Measurements from ENCODE around the gene TRAPPC13.
A peak's percentile ranks its signal among the peaks of the same experiment; 100 is the strongest.
"Not testable (repeated sequence)": the region's sequence is repeated elsewhere in the genome, so short reads cannot be mapped to it uniquely, and the experiment has no call there.

The TRAPPC13 gene, protein sequence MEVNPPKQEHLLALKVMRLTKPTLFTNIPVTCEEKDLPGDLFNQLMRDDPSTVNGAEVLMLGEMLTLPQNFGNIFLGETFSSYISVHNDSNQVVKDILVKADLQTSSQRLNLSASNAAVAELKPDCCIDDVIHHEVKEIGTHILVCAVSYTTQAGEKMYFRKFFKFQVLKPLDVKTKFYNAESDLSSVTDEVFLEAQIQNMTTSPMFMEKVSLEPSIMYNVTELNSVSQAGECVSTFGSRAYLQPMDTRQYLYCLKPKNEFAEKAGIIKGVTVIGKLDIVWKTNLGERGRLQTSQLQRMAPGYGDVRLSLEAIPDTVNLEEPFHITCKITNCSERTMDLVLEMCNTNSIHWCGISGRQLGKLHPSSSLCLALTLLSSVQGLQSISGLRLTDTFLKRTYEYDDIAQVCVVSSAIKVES

DNA sequence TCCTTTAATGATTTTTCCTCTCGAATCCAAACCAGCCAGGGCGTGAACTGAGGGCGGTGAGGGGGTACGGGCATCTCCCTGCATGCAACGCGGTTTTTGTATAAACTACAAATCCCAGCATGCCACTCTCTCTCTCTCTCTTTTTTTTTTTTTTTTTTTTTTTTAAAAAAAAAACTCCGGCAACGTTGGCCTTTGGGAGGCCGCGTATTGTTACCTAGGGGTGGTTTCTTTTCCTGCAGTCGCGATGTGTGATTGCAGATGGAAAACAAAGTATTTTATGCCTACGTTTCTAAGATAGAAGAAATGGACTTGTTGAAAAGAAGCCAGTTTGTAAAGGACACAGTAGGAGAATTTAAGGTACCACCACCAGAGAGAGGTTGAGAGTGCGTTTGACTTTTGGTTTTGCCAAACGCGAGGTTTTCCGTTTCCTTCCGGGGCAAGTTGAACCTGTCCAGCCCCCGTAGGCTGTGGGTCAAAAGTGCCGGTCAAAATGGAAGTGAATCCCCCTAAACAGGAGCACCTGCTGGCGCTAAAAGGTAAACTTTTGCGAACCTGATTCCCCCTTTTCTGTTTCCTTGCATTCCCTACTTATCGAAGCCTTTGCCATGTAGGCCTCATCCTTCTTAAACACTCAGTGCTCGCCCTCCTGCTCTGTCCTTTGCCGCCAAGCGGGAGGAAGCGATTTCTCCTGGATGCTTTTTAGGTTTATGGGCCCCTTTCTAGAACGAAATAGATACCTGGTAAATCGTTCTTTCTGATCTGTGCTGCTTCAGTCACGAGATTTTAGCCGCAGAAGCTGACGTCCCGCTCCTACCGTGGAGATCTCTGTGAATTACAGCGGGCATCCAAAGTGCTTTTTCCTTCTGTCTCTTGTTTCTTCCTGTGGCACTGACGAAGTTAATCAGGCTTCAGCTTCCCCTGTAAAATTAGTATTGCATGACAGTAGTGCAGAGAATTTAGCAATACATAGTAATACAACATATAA lies at the start of gene TRAPPC13, which contains the start of gene SHLD3:
TSS of gene TRAPPC13 (plus strand) at position 457 of the 985 bp plus-strand sequence. CDS start at position 491, 34 bp downstream.
TSS of gene SHLD3 (plus strand) at position 457 of the 985 bp plus-strand sequence. CDS start 4,561 bp downstream, outside the sequence.
- peak; percentile 86 to 91 for DNase-seq

DNA sequence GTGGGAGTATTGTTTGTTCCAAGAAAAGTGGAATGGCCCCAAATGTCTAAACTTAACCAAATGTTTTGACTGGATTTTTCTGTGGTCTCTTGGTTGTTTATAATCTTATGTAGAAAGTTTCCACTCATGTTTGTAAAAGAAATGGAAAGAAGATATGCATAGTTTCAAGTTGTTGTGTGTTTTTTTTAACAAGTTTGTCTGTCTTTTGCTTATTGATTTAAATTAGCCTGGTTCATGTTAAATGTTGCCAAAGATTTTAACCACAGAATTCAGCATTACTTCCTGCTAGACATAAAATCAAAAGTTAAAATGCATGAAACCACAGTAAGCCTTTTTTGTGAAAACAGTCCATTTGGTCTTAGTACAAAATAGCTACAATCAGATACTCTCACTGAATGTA lies 47.7 kb upstream of the TRAPPC13 start:
- no peak for DNase-seq

DNA sequence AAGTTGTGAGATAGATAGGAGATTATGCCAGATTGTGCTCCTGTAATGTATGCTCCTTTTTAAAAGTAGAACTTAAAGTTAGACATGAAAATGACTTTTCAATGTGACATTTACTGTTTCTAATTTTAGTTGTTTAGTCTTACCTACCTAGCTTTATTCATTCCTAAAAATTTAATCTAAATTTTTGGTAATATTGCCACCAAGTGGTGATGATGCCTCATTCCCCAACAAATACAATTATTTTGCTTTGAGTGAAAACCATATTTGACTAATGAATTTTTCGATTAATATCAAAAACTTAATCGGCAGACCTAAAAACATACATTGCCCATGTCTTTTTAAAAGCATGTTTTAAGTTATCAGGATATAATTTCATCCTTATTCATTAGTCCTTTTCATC lies 36.1 kb upstream of the TRAPPC13 start:
- no peak for DNase-seq

DNA sequence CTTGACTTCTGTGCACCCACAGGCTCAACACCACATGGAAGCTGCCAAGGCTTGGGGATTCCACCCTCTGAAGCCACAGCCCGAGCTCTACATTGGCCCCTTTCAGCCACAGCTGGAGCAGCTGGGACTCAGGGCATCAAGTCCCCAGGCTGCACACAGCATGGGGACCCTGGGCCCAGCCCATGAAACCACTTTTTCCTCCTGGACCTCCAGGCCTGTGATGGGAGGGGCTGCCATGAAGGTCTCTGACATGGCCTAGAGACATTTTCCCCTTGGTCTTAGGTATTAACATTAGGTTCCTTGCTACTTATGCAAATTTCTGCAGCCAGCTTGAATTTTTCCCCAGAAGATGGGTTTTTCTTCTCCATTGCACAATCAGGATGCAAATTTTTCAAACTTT lies 23.1 kb upstream of the TRAPPC13 start:
- DNase-seq, result not testable (repeated sequence)

DNA sequence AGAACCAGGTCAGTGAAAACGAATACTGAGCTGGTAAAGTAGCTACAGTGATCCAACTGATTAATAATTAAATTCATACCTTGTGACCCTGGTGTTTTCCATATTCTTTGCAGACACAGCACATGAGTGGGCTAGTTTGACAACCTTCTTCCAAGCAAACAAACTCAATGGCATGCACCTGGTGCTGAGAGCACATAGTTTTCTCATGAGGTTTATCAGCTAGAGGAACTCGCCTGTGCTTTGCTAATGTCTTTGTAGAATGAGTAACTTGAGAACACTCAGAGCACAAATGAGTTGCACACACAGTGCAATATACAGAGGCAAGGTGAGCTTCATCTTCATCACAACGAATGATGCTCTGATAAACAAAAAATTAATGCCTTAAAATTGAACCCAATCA lies 13.3 kb upstream of the TRAPPC13 start:
- no peak for DNase-seq

DNA sequence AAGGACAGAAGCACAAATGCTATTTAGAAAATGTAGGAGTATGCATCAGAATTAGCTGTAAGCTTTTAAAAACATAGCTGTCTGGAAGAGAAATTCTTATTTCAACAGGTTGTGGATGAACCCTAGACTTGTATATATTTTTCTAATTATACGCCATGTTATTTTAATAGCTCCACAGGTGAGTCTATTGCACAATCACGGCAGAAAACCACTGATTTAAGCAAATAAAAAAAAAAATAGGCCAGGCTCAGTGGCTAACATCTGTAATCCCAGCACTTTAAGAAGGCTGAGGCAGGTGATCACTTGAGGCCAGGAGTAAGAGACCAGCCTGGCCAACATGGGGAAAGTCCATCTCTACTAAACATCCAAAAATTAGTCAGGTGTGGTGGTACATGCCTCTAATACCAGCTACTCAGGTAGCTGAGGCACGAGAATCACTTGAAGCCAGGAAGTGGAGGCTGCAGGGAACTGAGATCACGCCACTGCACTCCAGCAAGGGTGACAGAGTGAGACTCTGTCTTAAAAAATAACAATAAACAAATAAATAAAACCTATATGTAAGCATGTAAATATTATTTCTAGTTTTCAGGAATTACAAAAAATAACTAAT lies 12.4 kb upstream of the TRAPPC13 start:
- no peak for DNase-seq

DNA sequence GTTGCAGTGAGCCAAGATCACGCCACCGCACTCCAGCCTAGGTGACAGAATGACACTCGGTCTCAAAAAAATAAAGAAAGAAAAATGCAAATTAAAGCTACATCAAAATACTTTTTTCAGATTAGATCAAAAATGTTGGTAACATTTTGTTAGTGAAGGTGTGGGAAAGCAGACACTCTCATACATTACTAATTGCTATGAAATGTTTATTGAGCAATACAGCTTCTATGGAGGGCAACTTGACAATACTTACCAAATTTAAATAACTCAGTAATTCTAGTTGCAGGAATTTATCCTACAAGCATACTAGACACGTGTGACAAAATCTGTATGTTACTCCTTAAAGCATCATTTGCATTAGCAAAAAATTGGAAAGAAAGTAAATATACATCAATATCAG lies 4.8 kb upstream of the TRAPPC13 start:
- DNase-seq, result no peak

DNA sequence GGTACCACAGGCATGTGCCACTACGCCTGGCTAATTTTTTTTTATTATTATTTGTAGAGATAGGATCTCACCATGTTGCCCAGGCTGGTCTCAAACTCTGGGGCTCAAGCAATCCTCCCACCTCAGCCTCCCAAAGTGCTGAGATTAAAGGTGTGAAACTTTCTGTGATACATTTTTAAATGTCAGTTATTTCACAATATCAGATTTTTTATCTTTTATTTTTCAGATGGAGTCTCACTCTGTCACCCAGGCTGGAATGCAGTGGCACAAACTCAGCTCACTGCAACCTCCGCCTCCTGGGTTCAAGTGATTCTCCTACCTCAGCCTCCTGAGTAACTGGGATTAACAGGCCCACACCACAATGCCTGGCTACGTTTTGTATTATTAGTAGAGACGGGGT lies 2.9 kb upstream of the TRAPPC13 start:
- not testable (repeated sequence) for DNase-seq

DNA sequence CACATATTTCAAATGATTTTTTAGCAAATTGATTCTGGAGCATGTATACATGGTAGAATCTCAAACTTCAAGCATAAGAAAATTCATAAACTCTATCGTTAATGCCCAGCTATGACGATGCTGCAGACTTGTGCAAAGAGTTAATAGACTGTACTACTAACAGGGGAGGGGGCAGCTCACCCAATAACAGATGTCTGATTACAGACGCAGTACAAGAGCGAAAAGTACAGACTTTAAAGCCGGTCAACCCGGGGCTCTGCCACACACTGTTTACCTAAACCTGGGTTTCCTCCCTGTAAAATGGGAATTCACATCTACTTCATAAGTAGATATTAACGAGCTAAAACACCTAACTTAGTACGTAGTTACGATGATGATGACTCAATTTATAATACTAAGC lies 1.3 kb upstream of the TRAPPC13 start:
- DNase-seq, result peak in 1 of 2 experiments; percentile 27

DNA sequence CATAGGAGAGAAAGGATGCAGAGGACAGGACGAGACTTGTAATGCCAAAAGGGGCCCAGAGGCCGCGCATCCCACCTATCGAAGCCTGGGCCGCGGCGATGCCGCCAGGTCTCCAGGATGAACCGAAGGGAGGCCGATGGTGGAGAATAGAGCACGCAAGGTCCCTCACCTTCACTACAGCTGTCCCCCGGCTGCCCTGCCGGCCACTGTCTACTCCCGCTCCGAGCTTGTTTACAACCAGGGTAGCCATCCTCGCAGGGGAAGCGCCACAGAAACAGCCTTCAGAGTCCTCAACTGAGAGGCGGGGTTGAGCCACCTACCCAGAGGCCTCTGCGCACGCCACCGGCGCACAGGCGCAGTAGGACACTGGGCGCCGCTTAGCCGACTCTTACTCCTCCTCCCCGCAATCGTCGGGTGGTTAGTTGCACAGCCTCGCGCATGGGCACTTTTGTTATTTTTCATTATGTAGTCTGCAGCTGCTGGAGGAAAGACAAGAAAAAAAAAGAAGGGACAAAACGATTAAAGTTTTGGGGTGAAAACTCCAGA lies 729 bp upstream of the TRAPPC13 start, which contains the start of gene TRIM23:
TSS of gene TRIM23 (minus strand) at position 309 of the 546 bp plus-strand sequence. CDS start at position 250, 59 bp downstream.
- DNase-seq, result peak; percentile 88 to 91

DNA sequence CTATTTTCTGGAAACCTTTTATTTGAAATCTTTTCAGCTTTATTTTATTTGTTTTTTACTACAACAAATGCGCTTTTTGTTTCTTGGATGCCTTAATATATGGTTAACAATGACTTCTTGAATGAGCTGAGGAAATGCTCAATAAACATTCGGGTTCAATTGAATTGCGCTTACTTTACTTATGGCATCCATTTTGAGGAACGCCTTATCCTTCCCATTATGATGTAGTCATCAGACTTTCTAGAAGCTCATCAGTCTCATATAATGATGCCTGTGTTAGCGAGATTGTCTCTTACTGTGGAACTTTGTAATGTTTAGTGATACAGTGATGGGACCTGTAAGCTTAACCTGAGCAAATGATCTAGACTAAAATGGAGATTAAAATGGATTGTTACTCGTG lies 916 bp downstream of the TRAPPC13 start:
- DNase-seq, result no peak

DNA sequence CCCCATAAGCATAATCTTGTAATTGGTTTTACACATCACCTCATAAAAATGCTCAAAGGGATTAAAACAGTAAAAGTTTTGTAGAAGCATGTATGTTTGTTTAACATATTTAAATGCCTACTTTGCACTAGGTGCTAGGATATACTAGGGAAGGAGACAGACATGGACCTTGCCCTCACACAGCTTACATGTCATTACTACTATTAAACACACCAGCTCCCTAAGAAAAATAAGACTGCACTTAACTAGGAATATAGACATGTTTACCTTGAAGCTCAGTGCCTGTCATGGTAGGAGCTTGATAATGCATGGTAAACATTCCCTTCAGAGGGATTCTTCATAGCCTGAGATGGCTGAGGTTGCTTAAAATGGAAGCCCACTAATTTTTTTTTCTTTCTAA lies 6.2 kb downstream of the TRAPPC13 start:
- no peak for DNase-seq

DNA sequence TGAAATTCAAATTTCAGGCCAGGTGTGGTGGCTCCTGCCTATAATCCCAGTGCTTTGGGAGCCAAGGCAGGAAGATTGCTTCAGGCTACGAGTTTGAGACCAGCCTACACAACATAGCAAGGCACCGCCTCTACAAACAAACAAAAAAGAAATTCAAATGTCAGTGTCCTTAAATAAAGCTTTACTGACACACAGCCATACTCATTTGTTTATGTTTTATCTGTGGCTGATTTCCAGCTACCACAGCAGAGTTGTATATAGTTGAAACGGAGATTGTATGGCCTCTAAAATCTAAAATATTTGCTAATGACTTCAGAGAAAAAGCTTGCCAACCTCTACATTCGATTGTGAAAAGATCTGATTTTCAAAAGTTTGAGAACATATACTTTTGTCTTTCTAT lies 15.4 kb downstream of the TRAPPC13 start:
- DNase-seq, result no peak

DNA sequence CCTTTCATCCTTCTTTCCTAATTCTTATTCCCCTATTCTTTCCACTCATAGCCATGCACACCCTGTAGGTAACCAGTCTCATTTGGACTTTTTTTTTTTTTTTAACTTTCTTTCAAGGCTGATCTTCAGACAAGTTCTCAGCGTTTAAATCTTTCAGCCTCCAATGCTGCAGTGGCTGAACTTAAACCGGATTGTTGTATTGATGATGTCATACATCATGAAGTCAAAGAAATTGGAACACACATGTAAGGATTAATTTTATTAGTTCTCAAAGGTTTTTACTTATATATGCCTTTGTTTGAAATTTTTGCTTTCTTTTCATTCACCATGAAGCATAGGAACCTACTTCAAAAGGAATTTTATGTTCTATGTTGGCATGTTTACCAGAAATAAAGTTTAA lies 22.1 kb downstream of the TRAPPC13 start:
- no peak for DNase-seq

DNA sequence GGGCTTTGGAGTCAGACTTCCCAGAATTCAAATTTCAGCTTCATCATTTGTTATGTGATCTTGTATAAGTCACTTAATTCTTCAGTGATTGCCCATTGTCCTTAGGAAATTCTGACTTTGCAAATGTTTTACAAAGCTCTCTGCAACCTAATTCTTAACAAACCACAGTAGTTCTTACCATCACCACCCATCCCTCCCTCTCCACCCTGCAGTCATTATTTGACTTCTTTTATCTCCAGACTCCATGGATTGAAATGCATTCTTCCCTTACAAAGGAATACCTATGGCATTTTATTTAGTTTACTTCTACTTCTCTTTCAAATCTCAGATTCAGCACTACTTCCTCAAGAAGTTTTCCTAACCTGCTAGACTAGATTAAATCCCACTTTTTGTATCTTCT lies 23.1 kb downstream of the TRAPPC13 start:
- DNase-seq, result no peak

DNA sequence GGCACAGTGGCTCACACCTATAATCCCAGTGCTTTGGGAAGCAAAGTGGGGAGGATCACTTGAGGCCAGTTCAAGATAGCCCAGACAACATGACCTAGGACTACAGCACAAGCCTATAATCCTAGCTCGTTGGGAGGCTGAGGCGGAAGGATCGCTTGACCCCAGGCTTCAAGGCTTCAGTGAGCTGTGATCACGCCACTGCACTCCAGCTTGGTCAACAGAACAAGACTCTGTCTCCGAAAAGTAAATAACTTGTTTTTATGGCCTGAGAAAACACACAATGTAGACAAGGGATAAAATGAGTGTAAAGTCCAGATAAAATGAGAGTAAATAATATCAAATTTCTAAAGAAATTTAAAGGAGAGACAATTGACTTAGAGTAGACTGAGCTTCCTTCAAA lies 26.3 kb downstream of the TRAPPC13 start:
- DNase-seq, result no peak

DNA sequence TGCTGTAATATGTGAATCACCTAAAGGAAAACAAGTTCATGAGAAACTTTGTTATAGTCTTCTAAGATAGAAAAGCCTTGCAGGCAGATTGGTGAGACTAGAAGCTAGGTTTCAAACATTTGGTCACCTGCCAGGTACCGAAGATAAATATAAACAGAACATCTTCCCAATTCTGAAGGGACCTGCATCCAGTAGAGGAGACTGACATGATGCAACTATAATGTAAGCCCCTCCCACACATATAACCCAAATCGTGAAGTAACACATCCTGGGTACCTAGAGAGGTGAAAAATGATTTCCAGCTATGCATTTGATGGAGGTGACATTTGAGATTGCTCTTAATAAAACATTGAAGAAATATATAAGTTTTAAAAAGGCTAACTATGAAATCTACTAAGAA lies 29.9 kb downstream of the TRAPPC13 start:
- DNase-seq, result no peak

DNA sequence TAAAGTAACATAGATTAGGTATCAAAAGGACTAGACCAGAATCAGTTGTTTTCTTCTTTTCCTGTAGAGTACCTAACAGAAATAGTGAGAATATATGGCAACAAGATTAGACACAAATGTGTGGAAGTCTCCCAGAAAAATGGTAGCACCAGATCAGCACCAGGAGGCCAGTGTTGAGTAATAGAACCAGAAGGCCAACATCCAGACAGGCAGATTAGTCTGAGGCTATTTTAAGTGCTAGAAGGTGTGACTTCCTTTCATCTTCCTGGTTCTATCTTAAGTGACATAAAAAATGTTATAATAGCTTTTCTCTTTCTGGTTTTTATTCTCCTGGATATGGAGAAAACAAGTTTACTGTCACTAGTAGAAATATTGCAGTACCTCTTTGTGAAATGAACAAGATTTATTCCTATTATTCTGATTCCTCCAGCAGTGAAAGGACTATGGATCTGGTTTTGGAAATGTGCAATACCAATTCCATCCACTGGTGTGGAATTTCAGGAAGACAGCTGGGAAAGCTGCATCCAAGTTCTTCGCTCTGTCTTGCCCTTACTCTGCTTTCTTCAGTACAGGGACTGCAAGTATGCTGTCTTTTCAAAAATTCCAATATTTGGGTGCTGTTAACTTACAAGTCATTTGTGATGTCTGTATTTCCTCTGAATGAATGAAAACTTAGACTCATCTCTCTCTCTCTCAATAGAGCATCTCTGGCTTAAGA lies 39.1 kb downstream of the TRAPPC13 start:
- DNase-seq, result no peak

DNA sequence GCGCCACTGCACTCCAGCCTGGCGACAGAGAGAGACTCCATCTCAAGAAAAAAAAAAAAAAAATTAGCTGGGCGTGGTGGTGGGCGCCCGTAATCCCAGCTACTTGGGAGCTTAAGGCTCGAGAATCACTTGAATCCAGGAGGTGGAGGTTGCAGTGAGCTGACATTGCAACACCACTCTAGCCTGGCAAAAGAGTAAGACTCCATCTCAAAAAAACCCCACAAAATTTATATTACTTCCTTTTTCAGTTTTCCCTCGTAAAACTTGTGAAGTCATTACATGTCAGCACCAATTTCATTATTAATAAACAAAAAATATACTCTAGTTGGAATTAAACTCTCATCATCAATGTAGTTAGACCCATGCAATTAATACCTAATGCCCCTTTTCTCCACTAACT lies 43.9 kb downstream of the TRAPPC13 start:
- no peak for DNase-seq

DNA sequence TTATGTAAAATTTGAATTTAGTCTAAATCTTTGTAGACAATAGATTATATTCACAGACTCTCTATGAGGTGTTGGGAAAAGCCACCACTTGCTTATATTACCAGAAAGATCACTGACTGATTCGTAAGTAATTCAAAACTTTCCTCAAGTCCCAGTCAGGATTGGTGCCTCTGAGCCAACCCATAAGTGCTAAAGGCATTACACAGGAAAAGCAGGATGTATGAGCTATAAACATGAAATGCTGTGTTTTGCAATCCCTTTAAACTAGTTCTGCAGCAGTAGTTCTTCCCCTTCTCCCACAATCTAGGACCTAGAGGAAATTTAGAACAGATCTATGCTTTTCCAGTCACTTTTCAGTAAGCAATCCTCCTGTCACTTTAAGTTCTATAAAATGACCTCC lies 48.0 kb downstream of the TRAPPC13 start:
- DNase-seq, result no peak

DNA sequence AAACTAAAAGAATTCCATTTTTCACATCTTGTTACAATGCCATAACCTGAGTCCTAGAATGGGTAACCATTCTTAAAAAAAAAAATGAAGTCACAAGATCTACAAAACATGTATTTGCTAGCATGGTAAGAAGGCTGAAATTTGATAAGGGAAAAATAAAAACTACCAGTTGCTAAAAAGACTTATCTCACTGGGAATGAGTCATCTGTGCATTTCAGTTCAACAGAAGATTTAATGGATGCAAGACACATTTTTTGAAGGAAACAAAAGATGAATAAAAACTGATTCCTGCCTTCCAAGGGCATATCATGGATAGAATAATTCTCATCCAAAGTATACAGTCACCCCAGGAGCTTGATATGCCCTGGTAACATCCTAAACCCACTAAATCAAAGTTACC lies 49.9 kb downstream of the TRAPPC13 start:
- no peak for DNase-seq

DNA sequence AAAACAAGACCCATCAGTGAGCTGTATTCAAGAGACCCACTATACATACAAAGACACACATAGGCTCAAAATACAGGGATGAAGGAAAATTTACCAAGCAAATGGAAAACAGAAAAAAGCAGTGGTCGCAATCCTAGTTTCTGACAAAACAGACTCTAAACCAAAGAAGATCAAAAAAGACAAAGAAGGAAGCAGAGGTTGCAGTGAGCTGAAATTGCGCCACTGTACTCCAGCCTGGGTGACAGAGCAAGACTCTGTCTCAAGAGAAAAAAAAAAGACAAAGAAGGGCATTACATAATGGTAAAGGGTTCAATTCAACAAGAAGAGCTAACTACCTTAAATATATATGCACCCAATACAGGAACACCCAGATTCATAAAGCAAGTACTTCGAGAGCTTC lies 51.2 kb downstream of the TRAPPC13 start:
- DNase-seq, result not testable (repeated sequence)
